ENCODE measurements around the gene RAD18.

RAD18 gene

GRCh38 chr3:8938021-8938420 lies 25.3 kb downstream of the RAD18 start:
- TF ChIP-seq ZBTB7A (IDR thresholded peaks at IDR 0.05; ENCODE audit: low read depth) (no peak), TAF1 (IDR thresholded peaks at IDR 0.05; ENCODE audit: low read depth) (no peak), RAD21 (IDR thresholded peaks at IDR 0.05; ENCODE audit: low read depth) (peak; percentile 10; the same call in 1 of the 2 replicates), NFIC (IDR thresholded peaks at IDR 0.05) (no peak), USF1 (IDR thresholded peaks at IDR 0.05) (no peak)

GRCh38 chr3:8937064-8938020 lies 25.9 kb downstream of the RAD18 start:
- TF ChIP-seq TEAD4 (IDR thresholded peaks at IDR 0.05) (peak; percentile 41), YY1 (IDR thresholded peaks at IDR 0.05; ENCODE audit: low read depth) (no peak), ZBTB7A (IDR thresholded peaks at IDR 0.05; ENCODE audit: low read depth) (no peak), EP300 (IDR thresholded peaks at IDR 0.05; ENCODE audit: borderline replicate concordance) (no peak), TCF12 (IDR thresholded peaks at IDR 0.05; ENCODE audit: low read depth) (no peak), RAD21 (IDR thresholded peaks at IDR 0.05; ENCODE audit: low read depth) (no peak)

GRCh38 chr3:8932507-8932906 lies 30.8 kb downstream of the RAD18 start:
- TF ChIP-seq CREB1 (IDR thresholded peaks at IDR 0.05; ENCODE audit: low read depth) (no peak), TAF1 (IDR thresholded peaks at IDR 0.05; ENCODE audit: low read depth) (no peak), RAD21 (IDR thresholded peaks at IDR 0.05; ENCODE audit: low read depth) (no peak), TCF12 (IDR thresholded peaks at IDR 0.05; ENCODE audit: low read depth) (no peak), FOXM1 (IDR thresholded peaks at IDR 0.05; ENCODE audit: borderline replicate concordance, low read depth) (no peak), EGR1 (IDR thresholded peaks at IDR 0.05) (no peak), REST (IDR thresholded peaks at IDR 0.05; ENCODE audit: low read depth) (no peak), ZBTB7A (IDR thresholded peaks at IDR 0.05; ENCODE audit: low read depth) (no peak), MAX (IDR thresholded peaks at IDR 0.05) (no peak), TEAD4 (IDR thresholded peaks at IDR 0.05) (no peak), USF1 (IDR thresholded peaks at IDR 0.05) (no peak), YY1 (IDR thresholded peaks at IDR 0.05; ENCODE audit: low read depth) (no peak), EP300 (IDR thresholded peaks at IDR 0.05; ENCODE audit: borderline replicate concordance) (no peak), CEBPB (IDR thresholded peaks at IDR 0.05) (no peak), NFIC (IDR thresholded peaks at IDR 0.05) (no peak)

GRCh38 chr3:8931342-8931741 lies 31.9 kb downstream of the RAD18 start:
- no peak for TF ChIP-seq YY1 (IDR thresholded peaks at IDR 0.05; ENCODE audit: low read depth)
- no peak for TF ChIP-seq EGR1 (IDR thresholded peaks at IDR 0.05)
- TF ChIP-seq TAF1 (IDR thresholded peaks at IDR 0.05; ENCODE audit: low read depth): no peak
- TF ChIP-seq CEBPB (IDR thresholded peaks at IDR 0.05): no peak
- TF ChIP-seq RAD21 (IDR thresholded peaks at IDR 0.05; ENCODE audit: low read depth): no peak
- TF ChIP-seq FOXM1 (IDR thresholded peaks at IDR 0.05; ENCODE audit: borderline replicate concordance, low read depth): no peak
- no peak for TF ChIP-seq USF1 (IDR thresholded peaks at IDR 0.05)
- no peak for TF ChIP-seq NFIC (IDR thresholded peaks at IDR 0.05)
- TF ChIP-seq MAX (IDR thresholded peaks at IDR 0.05): no peak
- no peak for TF ChIP-seq TEAD4 (IDR thresholded peaks at IDR 0.05)
- TF ChIP-seq EP300 (IDR thresholded peaks at IDR 0.05; ENCODE audit: borderline replicate concordance): no peak
- no peak for TF ChIP-seq TCF12 (IDR thresholded peaks at IDR 0.05; ENCODE audit: low read depth)
- TF ChIP-seq ZBTB7A (IDR thresholded peaks at IDR 0.05; ENCODE audit: low read depth): no peak
- no peak for TF ChIP-seq REST (IDR thresholded peaks at IDR 0.05; ENCODE audit: low read depth)
- no peak for TF ChIP-seq CREB1 (IDR thresholded peaks at IDR 0.05; ENCODE audit: low read depth)

- TF ChIP-seq NFIC (IDR thresholded peaks at IDR 0.05) (no peak), USF1 (IDR thresholded peaks at IDR 0.05) (no peak), EP300 (IDR thresholded peaks at IDR 0.05; ENCODE audit: borderline replicate concordance) (no peak), TCF12 (IDR thresholded peaks at IDR 0.05; ENCODE audit: low read depth) (no peak), TEAD4 (IDR thresholded peaks at IDR 0.05) (no peak), RAD21 (IDR thresholded peaks at IDR 0.05; ENCODE audit: low read depth) (no peak), FOXM1 (IDR thresholded peaks at IDR 0.05; ENCODE audit: borderline replicate concordance, low read depth) (no peak), ZBTB7A (IDR thresholded peaks at IDR 0.05; ENCODE audit: low read depth) (no peak), MAX (IDR thresholded peaks at IDR 0.05) (no peak), CREB1 (IDR thresholded peaks at IDR 0.05; ENCODE audit: low read depth) (no peak), CEBPB (IDR thresholded peaks at IDR 0.05) (no peak), YY1 (IDR thresholded peaks at IDR 0.05; ENCODE audit: low read depth) (no peak), REST (IDR thresholded peaks at IDR 0.05; ENCODE audit: low read depth) (no peak), EGR1 (IDR thresholded peaks at IDR 0.05) (no peak), TAF1 (IDR thresholded peaks at IDR 0.05; ENCODE audit: low read depth) (no peak)
These were observed 33.4 kb downstream of the RAD18 start for GRCh38 chr3:8929860-8930259.
